SK-N-SH treated with all-trans-retinoic acid at 6 μM for 48 hours (cell line): ENCODE results near the gene MACF1.

Experiments
- ATAC-seq: fragments of 200-7000 bp; cut with Tn5 transposase; 3 replicates; pipeline ENCODE4 v1.9.1; 2020; ENCODE audit warnings: mild to moderate bottlenecking, moderate library complexity
- ARNTL ChIP-seq: fragments of 450-650 bp; formaldehyde crosslinking; IDR thresholded peaks from 2 replicates; pipeline ENCODE4 v1.5.0; 2020; ENCODE audit warnings: low read depth, mild to moderate bottlenecking, moderate library complexity, borderline replicate concordance
- BACH2 ChIP-seq: fragments of 250-450 bp; sonication (Bioruptor Pico); IDR thresholded peaks from 2 replicates; pipeline ENCODE4 v1.9.0; 2021; ENCODE audit warnings: mild to moderate bottlenecking, borderline replicate concordance
- CREB5 ChIP-seq: fragments of 250-450 bp; sonication (Bioruptor Pico); IDR thresholded peaks from 2 replicates; pipeline ENCODE4 v1.5.1; 2020; ENCODE audit warnings: low read depth, mild to moderate bottlenecking, moderate library complexity
- CSDC2 ChIP-seq: fragments of 250-450 bp; sonication (Bioruptor Pico); IDR thresholded peaks from 2 replicates; pipeline ENCODE4 v1.5.0; 2020; ENCODE audit warnings: mild to moderate bottlenecking, moderate library complexity
- CSRNP3 ChIP-seq: fragments of 250-450 bp; sonication (Bioruptor Pico); IDR thresholded peaks from 2 replicates; pipeline ENCODE4 v1.5.1; 2021; ENCODE audit warnings: mild to moderate bottlenecking, moderate library complexity
- ESRRG ChIP-seq: fragments of 250-450 bp; sonication (Bioruptor Pico); IDR thresholded peaks from 2 replicates; pipeline ENCODE4 v1.6.1; 2021; ENCODE audit warnings: mild to moderate bottlenecking
- GLIS3 ChIP-seq: fragments of 250-450 bp; sonication (Bioruptor Pico); IDR thresholded peaks from 2 replicates; pipeline ENCODE4 v1.5.0; 2020; ENCODE audit warnings: mild to moderate bottlenecking, moderate library complexity
- OSR1 ChIP-seq: fragments of 250-450 bp; sonication (Bioruptor Pico); IDR thresholded peaks from 2 replicates; pipeline ENCODE4 v1.8.0; 2022; ENCODE audit warnings: moderate library complexity, mild to moderate bottlenecking, inconsistent platforms
- PPARA ChIP-seq: fragments of 250-450 bp; sonication (Bioruptor Pico); IDR thresholded peaks from 2 replicates; pipeline ENCODE4 v1.5.0; 2020; ENCODE audit warnings: mild to moderate bottlenecking, borderline replicate concordance
- RARB ChIP-seq: fragments of 250-450 bp; sonication (Bioruptor Pico); IDR thresholded peaks from 2 replicates; pipeline ENCODE4 v1.8.0; 2021; ENCODE audit warnings: mild to moderate bottlenecking, moderate library complexity
- SNAI2 ChIP-seq: fragments of 250-450 bp; sonication (Bioruptor Pico); IDR thresholded peaks from 2 replicates; pipeline ENCODE4 v1.5.0; 2020; ENCODE audit warnings: mild to moderate bottlenecking, moderate library complexity
- TCF4 ChIP-seq: fragments of 250-450 bp; sonication (Bioruptor Pico); IDR thresholded peaks from 2 replicates; pipeline ENCODE4 v1.8.0; 2021; ENCODE audit warnings: mild to moderate bottlenecking, moderate library complexity, borderline replicate concordance
- TOX ChIP-seq: fragments of 250-450 bp; sonication (Bioruptor Pico); IDR thresholded peaks from 2 replicates; pipeline ENCODE4 v1.8.0; 2021; ENCODE audit warnings: mild to moderate bottlenecking, moderate library complexity, borderline replicate concordance
- TSHZ2 ChIP-seq: fragments of 250-450 bp; sonication (Bioruptor Pico); IDR thresholded peaks from 2 replicates; pipeline ENCODE4 v1.5.0; 2020; ENCODE audit warnings: mild to moderate bottlenecking, moderate library complexity
- ZC3H10 ChIP-seq: fragments of 250-450 bp; sonication (Bioruptor Pico); IDR thresholded peaks from 2 replicates; pipeline ENCODE4 v1.5.1; 2021; ENCODE audit warnings: mild to moderate bottlenecking, moderate library complexity
- ZFP3 ChIP-seq: fragments of 250-450 bp; sonication (Bioruptor Pico); IDR thresholded peaks from 2 replicates; pipeline ENCODE4 v1.5.0; 2020; ENCODE audit warnings: mild to moderate bottlenecking, moderate library complexity
- ZFP30 ChIP-seq: fragments of 450-650 bp; formaldehyde crosslinking; IDR thresholded peaks from 2 replicates; pipeline ENCODE4 v1.5.0; 2022; ENCODE audit warnings: mild to moderate bottlenecking, moderate library complexity
- ZNF565 ChIP-seq: fragments of 450-650 bp; formaldehyde crosslinking; conservative IDR thresholded peaks from 2 replicates; pipeline ENCODE4 v1.5.0; 2020; ENCODE audit warnings: low read depth, mild to moderate bottlenecking, moderate library complexity
- ZNF70 ChIP-seq: fragments of 450-650 bp; formaldehyde crosslinking; IDR thresholded peaks from 2 replicates; pipeline ENCODE4 v1.5.0; 2020; ENCODE audit warnings: mild to moderate bottlenecking, moderate library complexity
- ZNF8 ChIP-seq: fragments of 450-650 bp; formaldehyde crosslinking; IDR thresholded peaks from 2 replicates; pipeline ENCODE4 v1.5.0; 2020; ENCODE audit warnings: mild to moderate bottlenecking, moderate library complexity
- TF ChIP-seq, protein P1 (sequence below): fragments of 250-450 bp; sonication (Bioruptor Pico); IDR thresholded peaks from 2 replicates; pipeline ENCODE4 v1.8.0; 2021; ENCODE audit warnings: low read depth, mild to moderate bottlenecking, moderate library complexity, borderline replicate concordance
- TF ChIP-seq, protein P2 (sequence below): fragments of 250-450 bp; sonication (Bioruptor Pico); IDR thresholded peaks from 2 replicates; pipeline ENCODE4 v1.8.0; 2020; ENCODE audit warnings: mild to moderate bottlenecking, moderate library complexity, borderline replicate concordance

MACF1 gene

DNA sequence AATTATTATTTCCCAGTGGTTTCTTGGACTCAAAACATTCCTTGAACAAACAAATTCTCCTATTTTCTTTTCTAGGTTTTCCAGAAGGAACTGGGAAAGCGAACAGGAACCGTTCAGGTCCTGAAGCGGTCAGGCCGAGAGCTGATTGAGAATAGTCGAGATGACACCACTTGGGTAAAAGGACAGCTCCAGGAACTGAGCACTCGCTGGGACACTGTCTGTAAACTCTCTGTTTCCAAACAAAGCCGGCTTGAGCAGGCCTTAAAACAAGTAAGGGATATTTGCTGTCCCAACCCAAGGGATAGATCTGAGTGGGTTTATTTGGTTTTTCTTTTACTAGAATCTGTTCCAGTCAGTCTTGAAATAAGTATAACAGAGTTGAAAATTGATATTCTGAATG, 247.6 kb downstream of the MACF1 start:
- no peak for TF ChIP-seq BACH2 (CRISPR knock-in tag)
- TF ChIP-seq ZFP3 = no peak
- TF ChIP-seq TOX = no peak
- TF ChIP-seq TSHZ2 (CRISPR knock-in tag) = no peak
- TF ChIP-seq ZNF70 = no peak
- TF ChIP-seq CSRNP3 (CRISPR knock-in tag) = no peak
- TF ChIP-seq CSDC2 (CRISPR knock-in tag) = no peak
- TF ChIP-seq GLIS3 (CRISPR knock-in tag) = no peak
- no peak for TF ChIP-seq SNAI2 (CRISPR knock-in tag)
- TF ChIP-seq OSR1 (CRISPR knock-in tag) = no peak
- no peak for TF ChIP-seq TCF4 (CRISPR knock-in tag)
- no peak for TF ChIP-seq ARNTL (CRISPR knock-in tag)
- TF ChIP-seq PPARA = no peak
- no peak for TF ChIP-seq ZNF565 (CRISPR knock-in tag)
- TF ChIP-seq ZFP30 (CRISPR knock-in tag) = no peak
- TF ChIP-seq RARB = no peak
- ATAC-seq = no peak

DNA sequence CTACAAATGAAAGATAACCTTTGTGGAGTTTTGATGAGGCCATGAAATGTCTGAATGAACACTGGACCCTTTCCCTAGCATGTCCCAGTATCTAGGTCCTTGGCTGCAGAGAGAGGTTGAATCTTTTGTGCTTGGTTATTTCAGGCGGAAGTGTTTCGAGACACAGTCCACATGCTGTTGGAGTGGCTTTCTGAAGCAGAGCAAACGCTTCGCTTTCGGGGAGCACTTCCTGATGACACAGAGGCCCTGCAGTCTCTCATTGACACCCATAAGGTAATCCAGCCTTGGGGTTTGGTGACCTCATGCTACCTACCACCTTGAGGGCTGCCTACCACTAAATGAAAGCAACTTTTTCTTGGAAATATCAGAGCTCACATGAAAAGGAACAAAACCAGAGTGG, 248.0 kb downstream of the MACF1 start:
- TF ChIP-seq TSHZ2 (CRISPR knock-in tag) = no peak
- TF ChIP-seq CSDC2 (CRISPR knock-in tag) = no peak
- TF ChIP-seq, protein P1, sequence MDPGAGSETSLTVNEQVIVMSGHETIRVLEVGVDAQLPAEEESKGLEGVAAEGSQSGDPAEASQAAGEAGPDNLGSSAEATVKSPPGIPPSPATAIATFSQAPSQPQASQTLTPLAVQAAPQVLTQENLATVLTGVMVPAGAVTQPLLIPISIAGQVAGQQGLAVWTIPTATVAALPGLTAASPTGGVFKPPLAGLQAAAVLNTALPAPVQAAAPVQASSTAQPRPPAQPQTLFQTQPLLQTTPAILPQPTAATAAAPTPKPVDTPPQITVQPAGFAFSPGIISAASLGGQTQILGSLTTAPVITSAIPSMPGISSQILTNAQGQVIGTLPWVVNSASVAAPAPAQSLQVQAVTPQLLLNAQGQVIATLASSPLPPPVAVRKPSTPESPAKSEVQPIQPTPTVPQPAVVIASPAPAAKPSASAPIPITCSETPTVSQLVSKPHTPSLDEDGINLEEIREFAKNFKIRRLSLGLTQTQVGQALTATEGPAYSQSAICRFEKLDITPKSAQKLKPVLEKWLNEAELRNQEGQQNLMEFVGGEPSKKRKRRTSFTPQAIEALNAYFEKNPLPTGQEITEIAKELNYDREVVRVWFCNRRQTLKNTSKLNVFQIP (CRISPR knock-in tag) = no peak
- no peak for TF ChIP-seq ZNF8 (CRISPR knock-in tag)
- no peak for ATAC-seq

DNA sequence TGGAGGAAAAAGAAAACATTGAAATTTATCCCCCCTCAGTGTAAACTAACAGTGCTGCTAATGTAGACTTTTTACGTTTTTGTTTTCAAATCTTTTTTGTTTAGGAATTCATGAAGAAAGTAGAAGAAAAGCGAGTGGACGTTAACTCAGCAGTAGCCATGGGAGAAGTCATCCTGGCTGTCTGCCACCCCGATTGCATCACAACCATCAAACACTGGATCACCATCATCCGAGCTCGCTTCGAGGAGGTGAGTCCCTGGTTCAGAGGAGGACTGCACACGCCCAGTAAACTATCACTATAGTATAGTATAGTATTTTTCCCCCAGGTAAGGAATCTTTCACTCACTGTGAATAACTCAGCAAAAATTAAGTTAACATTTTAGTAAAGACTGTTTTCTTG, 249.1 kb downstream of the MACF1 start:
- no peak for ATAC-seq
- TF ChIP-seq ZC3H10 (CRISPR knock-in tag) (no peak), CREB5 (CRISPR knock-in tag) (no peak), SNAI2 (CRISPR knock-in tag) (no peak), ZNF565 (CRISPR knock-in tag) (no peak), BACH2 (CRISPR knock-in tag) (no peak), ZFP30 (CRISPR knock-in tag) (no peak), GLIS3 (CRISPR knock-in tag) (no peak), ZNF70 (no peak), TOX (no peak), PPARA (no peak), CSDC2 (CRISPR knock-in tag) (no peak), ARNTL (CRISPR knock-in tag) (no peak), ESRRG (CRISPR knock-in tag) (no peak), CSRNP3 (CRISPR knock-in tag) (no peak), ZNF8 (CRISPR knock-in tag) (no peak), ZFP3 (no peak), RARB (no peak)
- TF ChIP-seq, protein P1 (CRISPR knock-in tag) = no peak
- TF ChIP-seq, protein P2, sequence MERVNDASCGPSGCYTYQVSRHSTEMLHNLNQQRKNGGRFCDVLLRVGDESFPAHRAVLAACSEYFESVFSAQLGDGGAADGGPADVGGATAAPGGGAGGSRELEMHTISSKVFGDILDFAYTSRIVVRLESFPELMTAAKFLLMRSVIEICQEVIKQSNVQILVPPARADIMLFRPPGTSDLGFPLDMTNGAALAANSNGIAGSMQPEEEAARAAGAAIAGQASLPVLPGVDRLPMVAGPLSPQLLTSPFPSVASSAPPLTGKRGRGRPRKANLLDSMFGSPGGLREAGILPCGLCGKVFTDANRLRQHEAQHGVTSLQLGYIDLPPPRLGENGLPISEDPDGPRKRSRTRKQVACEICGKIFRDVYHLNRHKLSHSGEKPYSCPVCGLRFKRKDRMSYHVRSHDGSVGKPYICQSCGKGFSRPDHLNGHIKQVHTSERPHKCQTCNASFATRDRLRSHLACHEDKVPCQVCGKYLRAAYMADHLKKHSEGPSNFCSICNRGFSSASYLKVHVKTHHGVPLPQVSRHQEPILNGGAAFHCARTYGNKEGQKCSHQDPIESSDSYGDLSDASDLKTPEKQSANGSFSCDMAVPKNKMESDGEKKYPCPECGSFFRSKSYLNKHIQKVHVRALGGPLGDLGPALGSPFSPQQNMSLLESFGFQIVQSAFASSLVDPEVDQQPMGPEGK (CRISPR knock-in tag) = no peak
